GM18861 (cell line): ENCODE measurements around the gene KRI1.
"Not testable (repeated sequence)": the region's sequence is repeated elsewhere in the genome, so short reads cannot be mapped to it uniquely, and the experiment has no call there.

ENCODE experiments used
- ATAC-seq: cut with Tn5 transposase; IDR thresholded peaks from one replicate; pipeline ENCODE4 v1.9.1; 2021; ENCODE audit not compliant: unreplicated experiment

KRI1 gene

DNA sequence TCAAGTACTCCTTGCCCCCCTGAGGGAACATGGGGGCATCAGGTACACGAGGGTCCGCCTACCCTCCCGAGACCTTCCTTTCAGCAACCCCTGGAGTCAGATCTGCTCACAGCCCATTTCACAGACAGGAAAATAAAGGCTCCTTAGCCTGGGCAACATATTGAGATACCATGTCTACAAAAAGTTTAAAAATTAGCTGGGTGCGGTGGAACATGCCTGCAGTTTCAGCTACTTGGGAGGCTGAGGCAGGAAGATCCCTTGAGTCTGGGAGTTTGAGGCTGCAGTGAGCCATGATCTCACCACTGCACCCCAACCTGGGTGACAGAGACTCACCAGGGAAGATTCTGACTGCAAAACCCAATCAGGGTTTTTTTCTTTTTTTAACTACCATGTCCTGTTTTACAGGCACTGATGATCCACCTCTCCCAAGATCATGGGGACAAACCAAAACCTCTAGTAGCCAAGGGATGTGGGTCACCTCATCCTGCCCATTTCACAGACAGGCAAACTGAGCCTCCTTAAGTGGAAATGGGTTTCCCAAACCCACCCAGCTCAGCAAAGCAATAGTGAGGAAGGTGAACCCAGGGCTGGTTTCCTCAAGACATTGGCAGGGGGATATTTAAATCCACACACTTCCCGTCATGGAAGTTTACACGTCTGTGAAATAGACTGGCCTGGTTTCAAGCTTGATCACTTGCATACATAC lies 9.4 kb upstream of the KRI1 start:
- no peak for ATAC-seq

DNA sequence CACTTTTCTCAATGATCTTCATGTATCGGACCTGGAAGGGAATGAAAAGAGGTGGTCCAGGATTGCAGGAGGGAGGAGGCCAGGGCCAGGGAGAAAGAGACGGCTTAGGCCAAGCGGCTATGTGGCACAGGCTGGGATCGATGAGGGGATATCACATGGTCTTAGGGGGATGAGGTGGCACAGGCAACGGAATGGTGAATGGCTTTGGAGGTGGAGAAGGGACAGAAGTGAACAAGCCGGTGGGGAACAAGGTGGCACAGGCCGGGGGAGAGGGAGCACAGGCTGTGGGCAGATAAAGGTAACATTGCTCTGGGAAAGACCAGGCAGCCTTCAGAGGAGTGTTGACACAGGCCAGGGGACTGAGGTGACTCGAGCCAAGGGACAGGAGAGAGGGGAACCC lies 8.7 kb upstream of the KRI1 start:
- ATAC-seq = no peak

DNA sequence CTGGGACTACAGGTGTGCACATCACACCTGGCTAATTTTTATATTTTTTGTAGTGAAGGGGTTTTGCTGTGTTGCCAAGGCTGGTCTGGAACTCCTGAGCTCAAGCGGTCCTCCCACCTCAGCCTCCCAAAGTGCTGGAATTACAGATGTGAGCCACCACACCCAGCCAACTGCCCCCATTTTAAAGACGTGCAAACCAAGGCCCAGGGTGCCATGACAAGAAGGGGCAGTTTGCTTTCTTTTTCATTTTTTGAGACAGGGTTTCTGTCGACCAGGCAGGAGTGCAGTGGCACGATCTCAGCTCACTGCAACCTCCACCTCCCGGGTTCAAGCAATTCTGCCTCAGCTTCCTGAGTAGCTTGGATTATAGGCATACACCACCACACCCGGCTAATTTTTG lies 8.0 kb upstream of the KRI1 start:
- not testable (repeated sequence) for ATAC-seq

DNA sequence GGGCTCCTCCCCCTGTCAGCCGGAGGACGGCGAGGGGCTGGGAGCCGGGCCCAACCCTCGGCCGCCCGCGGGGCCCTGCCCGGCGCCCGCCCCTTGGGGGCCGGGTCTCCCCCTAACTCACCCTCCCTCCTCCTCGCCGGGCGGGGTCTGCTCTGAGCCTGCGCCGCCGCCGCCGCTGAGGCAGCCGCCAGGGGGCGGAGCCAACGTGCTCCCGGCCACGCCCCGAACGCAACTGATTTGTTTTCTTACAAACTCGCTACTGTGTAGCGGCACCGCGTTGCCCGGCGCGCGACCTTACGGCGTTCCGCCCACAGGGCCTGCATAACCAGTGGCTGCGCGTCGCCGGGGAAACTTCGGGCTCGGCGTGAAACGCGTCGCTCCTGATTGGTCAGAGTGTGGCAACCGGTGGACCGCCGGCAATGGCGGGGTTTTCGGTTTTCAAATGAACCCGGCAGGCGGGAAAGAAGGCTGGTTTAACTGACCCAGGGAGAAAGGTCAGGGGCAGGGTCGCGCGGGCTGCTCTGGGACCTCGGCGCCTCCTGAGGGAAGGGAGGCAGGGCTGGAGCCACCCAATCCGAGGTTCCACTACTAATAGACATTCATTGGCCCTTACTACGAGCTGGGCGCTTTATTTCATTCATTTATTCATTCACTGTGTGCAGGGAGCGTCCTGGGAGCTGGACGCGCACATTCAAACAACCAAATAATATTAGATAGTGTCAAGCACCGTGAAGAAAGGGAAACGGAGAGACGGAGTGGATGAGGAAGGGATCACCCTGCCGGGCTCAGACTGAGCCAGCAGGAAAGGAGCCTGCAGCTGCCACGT lies 3.2 kb upstream of the KRI1 start, which contains the start of gene CDKN2D:
CDKN2D (minus strand) TSS at position 154 of the 826 bp plus-strand sequence. CDS start 326 bp downstream, outside the sequence.
- peak; percentile 65 for ATAC-seq

DNA sequence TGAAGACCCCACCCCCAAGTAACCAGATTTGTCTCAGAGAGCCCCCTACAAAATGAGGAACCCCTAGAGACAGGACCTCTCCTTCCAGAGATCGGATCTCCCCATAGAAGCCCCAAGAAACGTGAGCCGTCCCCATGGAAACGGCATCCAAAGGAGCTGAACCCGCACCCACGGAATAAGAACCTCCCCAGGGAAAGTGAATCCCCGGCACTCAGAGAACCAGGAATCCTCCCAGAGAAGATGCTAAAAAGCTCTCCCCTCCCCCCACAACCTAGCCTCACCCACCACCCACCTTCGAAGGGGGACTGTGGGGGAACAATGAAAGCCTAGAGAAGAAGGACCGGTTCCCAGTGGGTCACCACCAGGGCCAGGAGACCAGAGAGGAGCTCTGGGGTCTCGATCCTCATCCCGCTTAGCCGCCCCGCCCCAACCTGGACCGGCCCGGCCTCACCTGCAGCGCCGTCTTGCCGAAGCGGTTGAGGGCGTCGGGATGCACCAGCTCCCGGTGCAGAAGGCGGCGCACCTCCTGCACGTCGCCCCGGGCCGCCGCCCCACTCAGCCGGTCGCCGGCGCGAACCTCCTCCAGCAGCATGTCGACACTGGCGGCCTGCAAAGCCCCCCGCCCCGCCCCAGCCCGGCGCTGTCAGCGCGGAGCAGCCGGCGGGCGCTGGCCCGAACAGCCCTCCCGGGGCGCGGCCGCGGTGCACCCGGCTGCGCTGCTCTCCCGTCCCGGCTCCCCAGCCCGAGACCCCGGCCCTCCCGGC lies 2.4 kb upstream of the KRI1 start:
- ATAC-seq = peak; percentile 0

DNA sequence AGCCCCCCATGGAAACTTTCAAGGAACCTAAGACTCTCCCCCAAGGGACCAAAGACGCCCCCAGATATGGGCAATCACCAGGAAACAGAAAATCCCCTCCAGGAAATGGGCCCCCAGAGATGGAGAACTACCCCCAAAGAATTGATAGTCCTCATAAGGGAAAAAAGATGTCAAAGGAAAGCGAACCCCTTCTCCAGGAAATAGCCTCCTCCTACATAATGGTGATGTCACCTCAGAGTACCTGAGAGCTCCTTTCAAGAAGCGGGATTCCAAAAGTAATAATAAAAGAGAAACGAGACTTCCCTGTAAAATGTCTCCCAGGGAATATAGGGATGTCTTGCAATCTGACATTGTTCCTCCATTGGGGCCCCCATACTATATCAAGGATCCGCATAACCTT lies 1.8 kb upstream of the KRI1 start:
- ATAC-seq = no peak

DNA sequence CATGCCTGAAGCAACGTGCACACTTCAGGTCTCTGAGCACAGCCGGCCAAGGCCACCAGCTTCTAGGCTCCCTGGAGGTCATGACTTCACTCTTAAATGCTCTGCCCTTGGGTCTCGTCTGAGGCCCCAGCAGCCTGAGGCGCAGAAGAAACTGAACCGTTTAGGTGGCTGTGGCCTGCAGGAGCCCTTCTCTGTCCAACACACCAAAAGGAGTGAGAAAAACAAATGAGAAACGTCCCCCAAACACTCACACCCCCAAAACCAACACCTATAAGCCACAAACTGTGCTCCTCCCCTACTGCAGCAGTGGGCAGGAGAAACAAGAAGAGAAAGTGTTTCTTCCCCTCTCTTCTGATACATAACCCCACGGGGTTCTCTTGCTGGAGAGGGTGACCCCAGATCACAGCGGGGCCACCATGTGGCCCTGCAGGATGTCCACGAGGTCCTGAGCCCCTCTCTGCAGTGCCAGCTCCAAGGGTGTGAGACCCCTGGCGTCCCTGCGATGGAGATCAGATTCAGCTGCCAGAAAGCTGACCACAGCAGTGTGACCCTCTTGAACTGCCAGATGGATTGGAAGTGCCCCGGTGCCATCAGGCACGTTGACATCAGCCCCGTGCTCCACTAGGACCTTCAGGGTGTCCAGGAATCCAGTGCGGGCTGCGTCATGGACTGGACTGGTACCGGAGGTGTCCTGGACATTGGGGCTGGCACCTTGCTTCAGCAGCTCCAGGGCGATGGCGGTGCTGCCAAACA lies 1.0 kb upstream of the KRI1 start:
- ATAC-seq = no peak

DNA sequence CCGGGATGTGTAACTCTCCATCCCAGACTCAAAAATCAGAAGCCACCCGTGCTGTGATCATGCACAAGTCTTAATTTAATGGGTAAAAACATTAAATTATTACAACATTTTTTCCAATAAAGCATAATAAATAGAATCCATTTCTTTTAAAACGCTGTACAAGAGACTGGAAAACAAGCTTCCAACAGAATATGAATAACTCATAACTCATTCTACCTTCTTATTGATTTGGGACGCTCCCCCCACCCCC lies 523 bp upstream of the KRI1 start:
- ATAC-seq = no peak

DNA sequence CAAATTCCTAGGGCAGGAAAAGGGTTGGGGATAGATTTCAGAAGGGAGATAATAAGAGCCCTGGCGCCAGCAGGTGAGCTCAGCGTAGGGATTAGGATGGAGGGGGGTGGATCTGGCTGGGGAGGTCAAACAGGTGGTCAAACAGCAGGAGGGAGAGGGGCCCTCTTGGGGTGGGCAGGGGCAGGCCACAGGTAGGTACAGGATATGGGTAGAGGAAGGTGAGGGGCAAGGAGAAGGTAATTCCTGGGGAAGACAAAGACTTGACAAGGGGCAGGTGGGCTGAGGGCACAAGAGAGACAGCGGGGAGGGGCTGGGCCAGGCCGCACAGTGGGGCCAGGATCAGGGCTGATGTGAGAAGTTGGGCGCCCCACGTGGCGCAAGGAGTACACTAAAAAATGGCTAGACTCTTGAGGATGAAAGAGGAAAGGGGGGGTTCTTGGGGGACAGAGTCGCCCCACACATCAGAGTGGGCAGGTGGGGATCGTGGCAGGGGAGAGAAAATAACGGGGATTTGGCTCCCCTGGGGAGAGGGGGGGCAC lies 713 bp downstream of the KRI1 start:
- no peak for ATAC-seq

DNA sequence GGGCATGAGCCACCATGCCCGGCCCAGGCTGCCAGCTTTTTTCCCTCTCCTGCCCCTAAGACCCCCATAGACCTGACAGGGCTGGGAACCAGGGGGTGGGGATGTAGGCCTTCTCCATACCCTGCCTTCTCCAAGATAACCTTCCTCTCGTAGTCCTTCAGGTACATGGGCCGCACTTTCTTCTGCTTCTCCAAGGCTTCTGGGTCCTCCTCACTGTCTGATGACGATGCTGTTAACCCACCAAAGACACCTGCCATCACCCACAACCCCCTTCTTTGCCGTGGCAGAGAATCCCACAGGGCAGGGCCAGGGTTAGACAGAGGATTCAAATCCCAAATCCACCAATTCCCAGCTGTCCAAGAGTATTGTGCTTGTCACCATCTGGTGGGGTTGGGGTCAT lies 3.2 kb downstream of the KRI1 start:
- ATAC-seq = no peak

DNA sequence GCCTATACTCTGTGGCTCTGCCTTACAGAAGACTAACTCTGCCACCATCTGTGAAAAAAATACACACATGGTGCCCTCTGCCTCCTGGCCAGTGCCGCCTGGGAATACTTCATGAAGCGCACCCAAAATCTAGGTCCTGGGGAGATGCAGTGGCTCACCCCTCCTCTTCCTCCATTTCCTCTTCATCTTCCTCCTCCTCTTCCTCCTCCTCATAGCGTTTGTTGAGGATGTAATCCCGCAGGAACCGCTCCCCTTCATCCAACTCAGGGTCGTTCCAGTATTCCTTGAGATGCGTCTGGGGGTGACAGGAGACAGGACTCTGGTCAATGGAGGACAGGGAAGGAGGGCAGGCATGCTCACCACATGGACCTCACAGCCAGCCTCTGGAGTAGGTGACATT lies 5.7 kb downstream of the KRI1 start:
- no peak for ATAC-seq

DNA sequence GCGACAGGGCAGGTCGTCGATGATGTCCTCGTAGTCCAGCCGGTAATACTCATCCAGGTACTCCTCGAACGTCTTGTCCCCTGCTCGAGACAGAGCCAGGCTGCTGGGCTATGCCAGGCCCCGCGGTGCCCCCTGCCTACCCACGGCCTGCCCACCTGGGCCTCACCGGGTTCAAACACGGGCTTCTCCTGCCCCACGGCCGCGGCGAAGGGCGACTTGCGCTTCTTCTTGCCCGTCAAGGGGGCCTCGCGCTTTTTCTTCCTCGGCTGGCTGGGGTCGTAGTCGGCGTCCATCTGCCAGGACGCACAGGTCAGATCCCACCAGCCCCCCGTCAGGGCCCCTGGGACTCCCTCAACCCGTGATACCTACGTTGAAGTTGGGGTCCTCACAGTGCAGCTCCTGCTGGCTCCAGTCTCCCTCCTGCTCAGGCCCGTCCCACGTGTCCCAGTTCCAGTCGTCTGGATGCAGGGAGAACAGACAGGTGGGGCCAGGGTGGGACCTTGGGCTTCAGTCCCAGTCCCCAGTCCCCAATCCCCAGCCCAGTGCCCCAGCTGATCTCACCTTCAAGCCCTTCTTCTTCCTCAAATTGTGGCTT lies 8.1 kb downstream of the KRI1 start:
- no peak for ATAC-seq

DNA sequence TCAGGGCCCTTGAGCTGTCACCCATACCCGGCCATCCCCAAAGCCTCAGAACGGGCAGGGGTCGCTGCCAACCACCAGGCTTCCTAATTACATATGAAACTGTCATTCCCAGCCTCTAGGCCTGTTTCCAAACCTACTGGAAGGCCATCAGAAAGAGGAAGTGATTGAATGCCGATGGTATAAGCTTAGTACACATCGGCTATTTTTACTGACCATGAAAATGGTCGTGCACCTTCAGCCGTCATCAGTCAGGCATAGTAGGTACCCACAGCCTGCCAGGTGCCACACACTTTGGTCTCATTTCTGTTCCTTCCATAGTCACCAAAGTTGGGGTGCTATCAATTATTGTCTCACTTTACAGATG lies 10.2 kb downstream of the KRI1 start:
- ATAC-seq = no peak

DNA sequence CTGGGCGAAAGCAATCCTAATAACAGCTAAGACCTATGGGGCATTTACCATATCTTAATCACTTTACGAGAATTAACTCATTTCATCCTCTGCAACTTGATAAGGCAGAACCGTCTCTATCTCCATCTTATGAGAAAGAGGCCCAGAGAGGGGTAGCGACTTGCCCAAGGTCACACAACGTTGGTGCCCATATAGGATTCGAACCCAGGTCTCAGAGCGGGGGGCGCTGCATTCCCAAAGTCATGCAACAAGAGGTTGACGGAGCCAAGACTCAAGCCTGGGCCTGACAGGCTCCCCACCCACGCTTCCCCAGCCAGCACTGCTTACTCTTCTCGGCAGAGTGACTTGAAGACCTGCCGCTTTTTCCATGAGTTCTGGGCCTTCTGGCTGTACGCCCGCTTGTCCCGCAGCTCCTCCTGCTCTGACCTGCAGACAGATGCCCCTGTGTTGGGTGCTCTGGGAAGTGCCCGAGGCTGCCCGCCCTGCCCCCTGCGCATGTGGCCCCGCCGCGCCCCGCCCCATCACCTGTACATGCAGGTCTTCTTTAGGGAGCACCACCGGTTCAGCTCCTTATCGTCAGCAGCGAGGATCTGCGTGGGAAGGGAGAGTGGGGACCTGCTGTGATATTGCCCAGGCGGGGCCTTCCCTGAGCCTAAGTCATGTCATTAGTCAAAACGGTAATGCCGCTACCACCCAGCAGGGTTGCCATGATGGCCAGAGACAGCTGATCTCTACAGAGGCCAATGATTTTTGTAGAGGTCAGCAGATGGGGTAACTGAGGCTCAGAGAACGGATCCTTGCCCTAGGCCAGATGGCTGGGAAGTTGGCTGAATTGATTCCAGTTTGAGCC lies 10.8 kb downstream of the KRI1 start:
- no peak for ATAC-seq

DNA sequence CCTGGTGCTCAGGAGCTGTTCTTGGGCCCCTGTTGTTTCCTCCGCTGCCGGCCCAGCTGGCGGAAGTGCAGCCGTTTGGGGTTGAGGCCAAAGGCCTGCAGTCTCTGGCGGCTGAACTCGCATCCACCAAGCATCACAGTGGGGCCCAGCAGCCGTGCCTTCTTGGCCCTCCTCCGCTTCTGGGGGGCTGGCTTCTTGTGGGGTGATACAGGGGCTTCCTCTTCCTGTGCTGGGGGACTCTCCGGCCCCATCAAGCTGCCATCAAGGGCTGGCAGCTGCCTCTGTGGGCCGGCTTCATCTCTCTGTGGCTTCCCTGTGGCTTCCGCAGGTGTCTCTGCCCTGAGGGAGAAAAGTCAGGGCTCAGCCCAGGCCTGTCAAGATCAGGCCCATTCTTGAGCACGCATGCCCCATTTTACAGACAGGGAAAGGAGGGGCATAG lies 11.8 kb downstream of the KRI1 start:
- ATAC-seq = no peak

DNA sequence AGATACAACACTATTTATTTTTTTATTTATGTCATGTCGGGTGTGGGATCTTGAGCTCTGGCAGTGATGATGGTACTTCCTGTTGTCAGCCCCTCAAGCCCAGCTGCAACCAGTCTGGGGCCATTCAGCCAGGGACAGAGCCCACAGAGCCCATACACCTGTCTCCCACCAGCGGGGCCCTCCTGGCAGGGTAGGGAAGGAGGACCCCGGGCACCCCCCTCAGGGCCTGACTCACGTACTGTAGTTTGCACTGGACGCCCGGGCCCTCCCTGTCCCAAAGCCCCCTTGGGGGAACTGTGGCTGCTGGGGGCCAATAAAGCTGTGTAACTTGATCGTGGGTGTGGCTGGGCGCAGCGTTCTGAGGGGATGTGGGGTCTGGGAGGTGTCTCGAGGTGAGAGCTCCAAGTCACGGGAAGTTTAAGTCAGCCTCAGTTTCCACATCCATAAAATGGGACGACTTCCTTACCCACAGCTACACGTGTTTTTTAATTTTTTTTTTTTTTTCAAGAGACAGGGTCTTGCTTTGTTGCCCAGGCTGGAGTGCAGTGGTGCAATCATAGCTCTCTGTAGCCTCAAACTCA lies 12.6 kb downstream of the KRI1 start:
- ATAC-seq = no peak

DNA sequence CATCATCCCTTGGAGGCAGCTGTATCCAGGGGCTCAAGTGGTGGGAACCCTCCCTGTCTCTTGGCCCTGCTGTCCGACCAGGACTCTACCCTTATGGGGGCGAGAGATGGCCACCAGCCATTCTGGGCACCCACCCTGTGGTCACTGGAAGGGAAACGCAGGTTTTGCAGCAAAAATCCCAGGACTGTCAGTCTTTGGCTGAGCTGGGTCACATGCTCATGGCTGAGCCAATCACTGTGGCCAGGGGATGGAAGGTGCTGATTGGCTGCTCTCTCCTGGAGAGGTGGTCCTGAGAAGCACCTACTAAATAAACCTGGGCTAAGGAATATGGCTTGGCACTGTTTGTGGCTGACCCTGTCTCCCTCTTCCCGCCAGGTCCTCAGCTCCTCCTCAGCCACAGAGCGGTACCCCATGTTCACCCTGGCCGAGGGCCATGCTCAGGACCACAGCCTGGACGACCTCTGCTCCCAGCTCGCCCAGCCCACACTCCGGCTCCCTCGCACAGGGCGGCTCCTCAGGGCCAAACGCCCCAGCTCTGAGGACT lies 13.2 kb downstream of the KRI1 start:
- ATAC-seq = no peak

DNA sequence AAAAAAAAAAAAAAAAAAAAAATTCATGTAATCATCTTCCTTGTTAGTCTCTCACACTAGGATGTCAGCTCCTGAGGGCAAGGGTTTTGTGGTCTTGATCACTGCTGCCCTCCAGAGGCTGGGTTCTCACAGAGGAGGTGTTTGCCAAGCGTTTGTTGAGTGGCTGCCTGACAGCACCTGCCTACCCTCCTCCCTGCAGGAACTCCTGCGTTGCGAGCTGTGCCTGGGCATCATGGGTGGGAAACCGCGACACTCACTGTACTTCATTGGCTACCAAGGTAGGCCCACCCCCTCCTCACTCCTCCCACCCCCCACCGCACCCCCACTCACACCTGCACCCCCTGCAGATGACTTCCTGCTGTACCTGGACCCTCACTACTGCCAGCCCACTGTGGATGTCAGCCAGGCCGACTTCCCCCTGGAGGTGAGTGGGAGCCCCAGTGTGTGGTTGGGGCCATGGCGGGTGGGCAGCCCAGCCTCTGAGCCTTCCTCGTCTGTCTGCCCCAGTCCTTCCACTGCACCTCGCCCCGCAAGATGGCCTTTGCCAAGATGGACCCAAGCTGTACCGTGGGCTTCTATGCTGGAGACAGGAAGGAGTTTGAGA lies 14.0 kb downstream of the KRI1 start:
- no peak for ATAC-seq

DNA sequence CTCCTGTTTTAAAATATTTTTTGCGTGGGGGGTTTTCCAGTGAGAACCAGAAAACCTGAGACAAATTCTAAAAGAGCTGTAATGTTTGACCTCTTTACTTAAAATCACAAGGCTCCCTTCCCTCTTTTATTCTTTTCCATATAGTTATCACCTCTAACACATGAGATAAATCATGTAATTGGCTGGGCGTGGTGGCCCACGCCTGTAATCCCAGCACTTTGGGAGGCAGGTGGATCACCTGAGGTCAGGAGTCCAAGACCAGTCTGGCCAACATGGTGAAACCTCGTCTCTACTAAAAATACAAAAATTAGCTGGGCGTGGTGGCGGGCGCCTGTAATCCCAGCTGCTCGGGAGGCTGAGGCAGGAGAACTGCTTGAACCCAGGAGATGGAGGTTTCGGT lies 14.8 kb downstream of the KRI1 start:
- not testable (repeated sequence) for ATAC-seq
